ENCODE measurements around the gene BDNF.
A peak's percentile ranks its signal among the peaks of the same experiment; 100 is the strongest.
"Not testable (repeated sequence)": the region's sequence is repeated elsewhere in the genome, so short reads cannot be mapped to it uniquely, and the experiment has no call there.

Gene BDNF

DNA sequence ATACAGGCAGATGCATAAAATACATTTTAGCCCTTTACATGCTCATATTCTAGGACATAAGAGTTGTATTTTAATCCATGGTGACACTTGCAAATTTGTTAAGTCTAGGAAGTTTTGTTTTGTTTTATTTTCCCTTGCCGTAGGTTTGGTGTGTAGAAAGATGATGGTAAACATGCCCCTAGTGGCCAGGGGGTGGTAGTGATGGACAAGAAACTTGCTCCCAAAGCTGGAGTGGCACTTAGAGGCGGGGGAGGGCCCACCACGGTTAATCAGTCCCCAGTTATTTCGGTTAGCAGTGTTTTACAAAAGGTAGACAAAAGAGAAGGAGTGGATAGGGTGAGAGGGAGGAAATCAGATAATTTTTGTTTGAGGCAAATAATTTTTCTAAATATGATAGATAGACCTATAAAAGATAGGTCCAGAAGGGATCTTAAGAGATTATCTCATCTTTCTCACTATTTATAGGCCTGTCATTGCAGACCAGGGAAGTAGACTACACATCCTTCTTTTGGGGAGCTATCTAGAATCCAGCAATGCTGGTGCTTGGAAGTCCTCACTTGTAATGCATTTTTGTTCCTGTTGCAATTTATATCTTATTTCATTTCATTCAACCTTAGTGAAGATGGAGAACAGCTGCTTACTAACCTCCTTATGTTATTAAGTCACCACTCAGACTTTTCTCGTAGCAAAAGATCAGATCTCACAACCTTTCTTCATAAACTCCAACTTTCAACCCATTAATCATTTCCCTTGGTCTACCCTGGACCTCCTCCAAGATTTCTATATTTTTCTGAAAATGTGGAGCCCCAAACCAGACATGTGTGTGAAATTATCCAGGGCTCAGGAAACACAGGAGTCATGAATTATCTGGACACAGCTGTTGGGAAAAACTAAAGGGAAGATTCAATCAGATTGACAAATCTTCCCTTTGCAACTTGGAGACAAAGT, 5.9 kb upstream of the BDNF start:
- DNase-seq = peak; percentile 28 to 51

- no peak for DNase-seq
Observed at GRCh38 chr11:27703481-27703880, 3.2 kb upstream of the BDNF start.

DNA sequence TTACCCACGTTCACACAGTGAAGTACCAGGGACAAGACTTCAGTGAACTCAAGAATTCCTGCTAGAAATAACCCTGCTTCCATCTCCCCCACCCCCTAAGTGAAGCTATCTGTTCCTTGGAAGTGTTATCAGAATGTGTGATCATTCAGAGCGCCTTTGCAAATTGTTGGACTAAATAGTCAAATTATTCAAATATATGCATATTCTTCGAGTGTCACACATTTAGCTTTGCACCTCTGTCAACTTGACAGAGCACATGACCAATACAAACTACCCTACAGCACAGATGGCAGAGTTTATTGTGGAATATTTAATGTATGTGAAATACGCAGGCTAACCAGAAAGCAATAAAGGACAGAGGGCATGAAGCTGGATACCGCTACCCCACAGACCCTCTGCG, 2.6 kb upstream of the BDNF start:
- no peak for DNase-seq

DNA sequence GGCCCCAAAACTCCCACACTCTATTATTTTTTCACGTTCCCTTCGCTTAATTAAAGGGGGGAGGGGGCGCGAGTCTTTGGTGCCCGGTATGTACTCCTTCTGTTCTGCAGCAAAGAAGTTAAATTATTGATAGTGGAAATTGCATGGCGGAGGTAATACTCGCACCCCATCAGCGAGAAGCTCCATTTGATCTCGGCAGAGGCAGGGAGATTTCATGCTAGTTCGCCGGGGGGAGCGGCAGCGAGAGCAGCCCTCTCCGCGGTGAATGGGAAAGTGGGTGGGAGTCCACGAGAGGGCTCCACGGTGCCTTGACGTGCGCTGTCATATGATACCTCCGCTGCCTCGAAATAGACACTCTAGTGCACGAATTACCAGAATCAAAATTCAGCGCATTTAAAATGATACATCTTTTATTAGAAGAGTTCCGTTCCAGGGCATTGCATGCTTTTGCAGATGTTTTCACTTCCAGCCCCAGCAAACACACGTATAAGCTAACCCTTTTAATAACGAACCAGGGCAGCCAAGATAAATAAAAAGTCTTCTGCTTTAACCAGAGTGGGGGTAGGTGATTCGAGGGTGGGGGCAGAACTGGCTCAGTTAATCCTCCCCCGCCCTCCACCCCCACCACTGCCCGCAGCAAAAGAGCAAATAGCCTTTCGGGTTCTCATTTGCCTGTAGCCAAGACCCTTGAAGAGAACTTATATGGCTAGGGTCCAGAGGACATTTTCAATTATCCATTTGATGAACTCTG, 1.3 kb upstream of the BDNF start:
- DNase-seq = peak; percentile 17 to 25

DNA sequence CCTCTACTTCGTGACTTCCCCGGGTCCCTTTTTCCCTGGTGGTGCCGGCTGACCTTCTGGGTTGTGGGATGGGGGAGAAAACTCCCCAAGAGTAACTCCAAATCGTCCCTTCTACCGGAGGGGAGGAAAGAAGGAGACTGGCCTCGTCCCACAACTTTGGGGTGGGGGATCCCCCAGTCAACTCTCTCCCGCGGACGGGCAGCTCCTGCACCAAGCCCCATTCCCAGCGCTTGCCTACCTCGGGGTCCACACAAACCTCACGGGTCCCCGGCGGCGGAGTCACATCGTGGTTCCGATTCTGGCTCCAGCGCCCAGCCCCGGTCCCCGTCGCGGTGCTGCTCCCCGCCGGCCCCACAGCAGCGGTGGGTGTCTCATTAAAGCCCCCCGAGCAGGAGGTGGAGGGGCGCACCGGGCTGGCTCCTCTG, 317 bp downstream of the BDNF start:
- DNase-seq = no peak

DNA sequence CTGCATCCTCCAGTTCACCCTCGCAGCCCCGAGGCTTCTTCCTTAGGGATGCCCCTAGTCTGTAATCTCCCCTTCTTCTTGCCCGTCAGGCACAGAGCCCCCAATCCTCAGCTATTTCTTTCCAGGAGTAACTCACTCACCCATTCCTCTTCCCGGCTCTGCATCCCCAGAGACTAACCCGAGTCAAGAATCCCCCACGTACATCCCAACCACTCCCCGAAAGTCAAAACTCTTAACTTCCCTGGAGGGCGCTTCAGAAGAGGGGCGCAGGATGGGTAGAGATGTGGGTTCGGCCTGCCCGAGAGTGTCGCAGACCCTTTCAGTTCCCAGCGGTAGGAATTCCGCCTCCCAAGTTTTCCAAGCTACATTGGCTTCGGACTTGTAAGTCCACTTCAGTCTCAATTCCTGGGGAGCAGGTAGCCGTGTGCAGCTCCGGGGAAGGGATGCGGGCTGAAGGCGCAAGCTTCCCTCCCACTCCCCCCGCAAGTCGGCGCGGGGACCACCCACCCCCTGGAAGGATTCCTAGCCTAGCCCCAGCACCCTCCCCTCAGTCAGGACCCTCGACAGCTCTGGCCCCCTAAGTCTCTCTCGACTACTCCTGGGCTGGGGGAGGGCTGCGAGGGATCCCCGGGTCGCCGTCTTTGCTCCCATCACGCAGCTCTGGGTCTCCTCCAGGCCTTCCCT, 871 bp downstream of the BDNF start:
- DNase-seq = no peak

DNA sequence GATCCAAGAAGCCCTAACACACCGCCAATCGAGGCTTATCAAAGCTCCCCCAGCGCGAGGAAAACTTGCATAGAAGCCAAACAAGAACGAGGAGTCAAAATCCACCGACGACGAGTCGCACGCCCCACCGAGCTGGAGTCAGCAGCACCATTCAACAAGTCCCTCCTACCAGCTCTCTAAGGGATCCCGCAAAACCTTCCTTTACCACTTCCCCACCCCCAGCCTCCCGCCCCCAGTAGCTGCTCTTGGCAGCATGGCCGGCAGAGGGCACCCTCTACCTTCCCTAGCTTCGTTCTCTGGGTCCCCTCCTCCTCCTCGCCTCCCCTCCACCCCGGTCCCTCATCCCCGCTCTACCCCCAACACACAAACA, 1.4 kb downstream of the BDNF start:
- peak; percentile 78 to 85 for DNase-seq

DNA sequence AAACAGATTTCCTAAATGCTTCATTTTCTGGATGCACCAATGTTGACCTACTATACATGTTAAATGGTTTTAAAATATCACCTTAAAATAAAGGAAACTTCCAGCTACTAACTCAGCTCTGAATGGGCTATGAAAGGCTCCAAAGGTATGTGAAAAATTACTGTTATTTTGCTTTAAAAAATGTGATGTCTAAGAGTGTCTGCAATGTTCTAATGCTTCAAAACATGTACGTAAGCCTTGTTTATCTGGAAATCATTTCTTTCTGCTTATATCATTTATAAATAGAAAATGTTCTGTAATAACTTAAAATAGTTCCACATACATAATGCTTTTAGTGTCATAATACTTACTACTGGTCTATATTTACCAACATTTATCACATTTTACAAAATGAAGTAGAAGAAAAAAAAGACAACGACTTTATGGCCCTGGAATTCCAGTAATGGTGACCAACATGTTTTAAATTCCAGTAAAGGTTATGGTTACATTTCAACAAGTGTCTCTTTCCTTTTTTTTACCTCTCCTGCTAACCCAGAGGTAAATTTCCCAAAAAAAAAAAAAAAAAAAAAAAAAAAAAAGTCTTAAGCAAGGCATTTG, 2.5 kb downstream of the BDNF start:
- DNase-seq = no peak

DNA sequence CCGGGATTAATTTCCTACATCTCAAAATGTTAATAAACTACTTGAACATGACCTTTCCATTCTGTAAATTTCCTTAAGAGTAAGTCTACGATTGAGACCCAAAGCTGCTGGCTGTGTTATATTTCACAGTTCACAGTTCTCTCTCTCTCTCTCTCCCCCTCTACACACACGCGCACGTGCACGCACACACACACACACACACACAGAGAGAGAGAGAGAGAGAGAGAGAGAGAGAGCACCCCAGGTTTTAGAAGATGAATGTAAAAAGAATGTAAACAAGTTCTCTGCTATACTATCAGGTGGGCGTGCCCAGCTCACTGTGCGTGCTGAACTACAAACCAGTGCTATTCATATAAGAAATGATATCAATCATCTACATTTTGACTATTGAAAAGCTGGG, 3.3 kb downstream of the BDNF start:
- DNase-seq = no peak

DNA sequence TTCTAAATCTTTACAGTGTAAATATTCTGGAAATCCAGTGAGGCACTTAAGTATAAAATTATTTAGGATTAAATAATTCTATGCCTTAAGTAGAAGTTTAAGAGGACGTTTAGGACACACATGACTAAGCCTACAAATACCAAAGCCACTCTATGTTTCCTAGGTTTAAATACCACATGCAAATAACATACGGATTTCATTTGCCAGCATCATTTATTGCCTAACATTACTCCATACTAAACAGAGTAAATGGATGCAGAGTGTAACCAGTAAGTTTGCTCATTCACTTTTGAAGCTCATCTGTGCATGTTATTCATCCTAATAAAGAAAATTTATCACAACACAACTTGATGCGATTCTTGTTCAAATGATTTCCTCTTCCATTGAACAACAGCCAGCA, 4.1 kb downstream of the BDNF start:
- DNase-seq = no peak

GRCh38 chr11:27694992-27695391, 5.3 kb downstream of the BDNF start:
- DNase-seq = peak; percentile 58 to 77

- no peak for DNase-seq
Observed at GRCh38 chr11:27693398-27693797, 6.9 kb downstream of the BDNF start.

- DNase-seq = no peak
Observed at GRCh38 chr11:27692781-27693180, 7.5 kb downstream of the BDNF start.

DNA sequence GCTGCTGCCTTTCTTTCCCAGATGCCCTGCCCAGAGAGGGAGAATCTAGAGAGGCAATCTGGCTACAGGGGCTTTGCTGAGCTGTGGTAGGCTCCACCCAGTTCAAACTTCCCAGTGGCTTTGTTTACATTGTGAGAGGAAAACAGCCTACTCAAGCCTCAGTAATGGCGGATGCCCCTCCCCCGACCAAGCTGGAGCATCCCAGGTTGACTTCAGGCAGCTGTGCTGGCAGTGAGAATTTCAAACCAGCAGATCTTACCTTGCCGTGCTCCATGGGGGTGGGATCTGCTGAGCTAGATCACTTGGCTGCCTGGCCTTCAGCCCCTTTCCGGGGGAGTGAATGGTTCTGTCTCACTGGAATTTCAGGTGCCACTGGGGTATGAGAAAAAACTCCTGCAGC, 12.2 kb downstream of the BDNF start:
- DNase-seq = no peak

GRCh38 chr11:27681664-27682063, 18.6 kb downstream of the BDNF start:
- DNase-seq = no peak

DNA sequence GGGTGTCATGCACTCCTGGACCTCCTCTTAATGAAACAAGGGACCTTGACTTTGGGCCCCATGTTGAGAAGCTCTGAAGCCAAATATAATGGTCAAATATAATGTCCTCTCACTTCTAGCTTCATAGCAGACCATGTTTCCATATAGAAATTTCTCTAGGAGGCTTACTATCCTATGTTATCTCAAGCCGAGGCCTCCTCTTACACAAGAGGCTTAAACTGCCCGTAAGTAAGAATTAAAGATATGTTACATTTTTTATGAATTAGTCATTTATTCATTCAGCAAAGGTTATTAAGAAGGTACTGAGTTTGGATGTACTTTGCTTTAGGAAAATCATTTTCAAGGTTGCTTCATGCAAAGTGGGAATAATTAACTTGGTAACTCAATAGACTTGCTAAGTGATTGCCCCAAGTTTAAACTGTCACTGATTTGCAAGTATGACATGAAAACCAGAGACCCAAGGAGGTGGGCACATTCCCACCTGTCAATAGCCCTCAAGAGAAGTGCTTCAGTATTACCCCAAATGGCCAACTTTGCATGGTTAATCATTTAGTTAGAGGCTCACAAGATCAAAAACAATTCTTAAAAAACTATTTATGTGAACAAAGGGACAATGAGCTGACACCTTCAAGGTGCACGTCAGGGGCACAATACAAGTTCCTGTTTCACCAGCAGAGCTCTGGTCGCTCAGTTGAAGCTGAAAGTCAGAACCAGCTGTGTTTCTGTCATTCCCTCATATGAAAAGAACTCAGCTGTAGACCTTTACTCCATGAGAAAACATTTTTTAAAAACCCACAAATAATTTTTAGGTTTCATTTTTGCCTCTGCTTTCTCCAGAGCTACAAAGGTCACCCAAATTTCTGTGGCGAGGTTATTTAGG, 20.9 kb downstream of the BDNF start:
- no peak for DNase-seq

DNA sequence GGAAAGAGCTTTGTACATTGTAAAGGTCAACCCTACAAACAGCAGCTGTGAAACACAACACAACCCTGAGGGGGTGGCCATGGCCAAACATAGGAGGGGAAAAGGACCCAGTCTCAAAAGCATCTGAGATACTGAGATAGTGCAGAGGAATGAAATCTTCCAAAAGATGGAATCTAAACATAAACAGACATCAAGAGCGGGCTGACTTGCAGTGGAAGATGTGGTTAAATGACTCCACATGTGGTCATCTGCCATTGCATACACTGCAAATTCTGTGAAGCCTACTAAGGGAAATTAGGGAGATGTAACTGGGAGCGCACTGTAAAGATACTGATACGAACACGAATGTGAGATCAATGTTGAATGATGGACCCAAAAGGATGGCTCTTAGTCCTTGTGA, 22.0 kb downstream of the BDNF start:
- DNase-seq = no peak

GRCh38 chr11:27677108-27677507, 23.1 kb downstream of the BDNF start:
- DNase-seq = no peak

DNA sequence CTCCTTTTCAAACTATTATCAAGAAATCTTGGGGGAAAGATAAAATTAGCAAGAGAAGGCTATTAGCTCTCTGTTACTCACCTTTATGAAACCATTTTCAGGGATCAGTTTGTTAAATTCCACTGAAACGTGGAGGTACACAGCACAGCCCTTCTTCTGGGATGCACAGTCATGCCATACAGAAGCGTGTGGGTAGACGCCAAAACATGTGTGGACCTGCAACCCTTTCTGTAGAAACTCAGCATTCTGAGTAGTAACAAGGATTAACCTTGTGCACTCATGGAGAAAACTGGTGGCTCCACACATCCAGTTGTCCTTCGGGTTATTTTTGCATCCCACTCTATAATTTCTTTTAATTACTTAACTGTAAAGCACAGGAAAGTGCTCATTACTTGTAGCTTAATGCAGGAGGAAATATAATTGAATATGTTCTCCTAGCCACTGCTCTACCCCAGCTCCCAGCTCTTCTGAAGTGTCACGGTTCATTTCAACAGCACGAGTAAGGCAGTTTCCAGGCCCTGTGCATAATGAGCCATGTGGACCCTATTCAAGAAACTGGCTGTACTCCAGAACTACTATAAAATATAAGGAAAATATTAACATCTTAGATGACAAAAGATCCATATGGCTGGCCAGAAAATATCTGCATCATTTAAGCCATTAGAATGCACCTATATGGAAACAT, 26.1 kb downstream of the BDNF start:
- DNase-seq = no peak

GRCh38 chr11:27672836-27673464, 27.3 kb downstream of the BDNF start:
- DNase-seq = no peak

DNA sequence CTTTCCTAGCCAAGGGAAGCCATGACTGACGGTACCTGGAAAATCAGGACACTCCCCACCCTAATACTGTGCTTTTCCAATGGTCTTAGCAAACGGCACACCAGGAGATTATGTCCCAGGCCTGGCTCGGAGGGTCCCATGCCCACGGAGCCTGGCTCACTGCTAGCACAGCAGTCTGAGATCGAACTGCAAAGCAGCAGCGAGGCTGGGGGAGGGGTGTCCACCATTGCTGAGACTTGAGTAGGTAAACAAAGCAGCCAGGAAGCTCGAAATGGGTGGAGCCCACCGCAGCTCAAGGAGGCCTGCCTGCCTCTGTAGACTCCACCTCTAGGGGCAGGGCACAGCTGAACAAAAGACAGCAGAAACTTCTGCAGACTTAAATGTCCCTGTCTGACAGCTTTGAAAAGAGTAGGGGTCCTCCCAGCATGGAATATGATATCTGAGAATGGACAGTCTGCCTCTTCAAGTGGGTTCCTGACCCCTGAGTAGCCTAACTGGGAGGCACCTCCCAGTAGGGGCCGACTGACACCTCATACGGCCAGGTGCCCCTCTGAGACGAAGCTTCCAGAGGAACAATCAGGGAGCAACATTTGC, 34.6 kb downstream of the BDNF start:
- DNase-seq = not testable (repeated sequence)

Measured in Kasumi-1 (cell line).